ENCODE measurements around the gene LARP7. TPM values are rescaled to one million over a fixed set of nuclear protein-coding genes. Genes with fewer than 3 reads are reported as not detected.
"Not testable (repeated sequence)": the region's sequence is repeated elsewhere in the genome, so short reads cannot be mapped to it uniquely, and the experiment has no call there.

The LARP7 gene
- total RNA-seq, 1 donor from 2014 or later: 57.8 TPM

- CTCF ChIA-PET: no interaction called here
- H3K27me3 Mint-ChIP-seq: no peaks in the 10 kb centered on the region
- intact Hi-C loops (cut with micrococcal nuclease): no loop called here
- H3K4me1 Mint-ChIP-seq: no peaks in the 10 kb centered on the region
- no peak for ATAC-seq (ENCODE audit: low read depth)
- H3K27ac Mint-ChIP-seq: no peak overlapping the region
- DNase-seq: no peak
- no peak for TF ChIP-seq CTCF (IDR thresholded peaks at IDR 0.05)
- POLR2A ChIA-PET: no interaction called here
- peaks cover 76% of the 10 kb centered on the region for H3K36me3 Mint-ChIP-seq (ENCODE audit: low read depth)
- H3K4me3 Mint-ChIP-seq: no peak overlapping the region
- no peaks in the 10 kb centered on the region for H3K9me3 Mint-ChIP-seq
Measured at GRCh38 chr4:112651641-112652040, 14.7 kb downstream of the LARP7 start.

DNA sequence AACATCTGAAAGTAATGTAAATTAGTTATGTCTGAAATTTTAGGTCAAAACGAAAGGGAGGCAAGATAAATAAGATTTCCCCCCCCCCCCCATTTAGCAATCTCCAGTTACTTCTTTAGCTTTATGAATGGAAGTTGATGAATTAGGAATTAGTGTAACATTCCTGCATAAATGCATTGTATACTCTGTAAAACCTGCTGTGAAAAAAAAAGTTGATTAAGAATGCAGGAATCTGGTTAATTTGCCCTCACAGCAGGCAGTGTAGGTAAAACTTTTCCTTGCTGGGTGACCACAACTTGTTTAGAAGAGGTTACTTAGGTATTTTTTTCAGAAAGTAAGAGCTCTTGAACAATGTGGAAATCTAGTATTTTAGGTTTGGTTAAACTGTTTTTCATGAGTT is 15.3 kb downstream of the LARP7 start:
- peaks cover 75% of the 10 kb centered on the region for H3K36me3 Mint-ChIP-seq (ENCODE audit: low read depth)
- no peaks in the 10 kb centered on the region for H3K9me3 Mint-ChIP-seq
- ATAC-seq (ENCODE audit: low read depth) (no peak), DNase-seq (no peak)
- no peaks in the 10 kb centered on the region for H3K4me1 Mint-ChIP-seq
- no peak overlapping the region for H3K27ac Mint-ChIP-seq
- no peak overlapping the region for H3K4me3 Mint-ChIP-seq
- H3K27me3 Mint-ChIP-seq: no peaks in the 10 kb centered on the region
- ChIA-PET POLR2A (no interaction called here), CTCF (no interaction called here)
- intact Hi-C loops (cut with micrococcal nuclease): no loop called here
- no peak for TF ChIP-seq CTCF (IDR thresholded peaks at IDR 0.05)

DNA sequence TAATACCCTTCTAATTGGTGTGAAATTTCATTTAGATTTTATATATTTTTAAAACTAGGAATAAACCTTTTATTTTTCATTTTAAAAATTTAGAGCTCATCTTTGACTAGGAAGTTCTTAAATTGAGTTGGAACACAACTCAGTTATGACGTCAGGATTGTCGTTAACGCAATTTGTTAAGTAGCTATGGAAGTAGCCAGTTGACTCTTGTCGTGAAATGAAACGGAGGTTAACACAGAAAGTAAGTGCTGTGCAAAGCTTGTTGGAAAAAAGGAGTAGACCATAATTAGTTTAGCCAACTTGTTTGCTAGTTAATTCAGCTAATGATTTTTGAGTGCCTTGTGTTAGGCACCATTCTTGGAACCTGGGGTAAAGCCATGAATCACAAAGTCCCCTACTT is 18.3 kb downstream of the LARP7 start:
- Mint-ChIP-seq H3K36me3 (ENCODE audit: low read depth) (peaks cover 70% of the 10 kb centered on the region), H3K27ac (no peak overlapping the region), H3K9me3 (no peaks in the 10 kb centered on the region), H3K4me3 (no peak overlapping the region), H3K4me1 (no peaks in the 10 kb centered on the region), H3K27me3 (no peaks in the 10 kb centered on the region)
- POLR2A ChIA-PET: no interaction called here
- DNase-seq: no peak
- no peak for TF ChIP-seq CTCF (IDR thresholded peaks at IDR 0.05)
- CTCF ChIA-PET: no interaction called here
- no peak for ATAC-seq (ENCODE audit: low read depth)
- intact Hi-C loops (cut with micrococcal nuclease): no loop called here

GRCh38 chr4:112656115-112656514 is 19.2 kb downstream of the LARP7 start:
- POLR2A ChIA-PET; H3K4me1 Mint-ChIP-seq; intact Hi-C loops (cut with micrococcal nuclease); H3K27me3 Mint-ChIP-seq; DNase-seq; H3K9me3 Mint-ChIP-seq; ATAC-seq (ENCODE audit: low read depth); H3K27ac Mint-ChIP-seq; H3K4me3 Mint-ChIP-seq; CTCF ChIA-PET: not testable (repeated sequence)
- H3K36me3 Mint-ChIP-seq (ENCODE audit: low read depth): peaks cover 68% of the 10 kb centered on the region

- Mint-ChIP-seq H3K27me3 (no peaks in the 10 kb centered on the region), H3K36me3 (ENCODE audit: low read depth) (peaks cover 3% of the 10 kb centered on the region), H3K4me3 (no peak overlapping the region), H3K27ac (no peak overlapping the region), H3K9me3 (no peaks in the 10 kb centered on the region), H3K4me1 (no peaks in the 10 kb centered on the region)
- no peak for TF ChIP-seq CTCF (IDR thresholded peaks at IDR 0.05)
- CTCF ChIA-PET: no interaction called here
- intact Hi-C loops (cut with micrococcal nuclease): no loop called here
- no peak for ATAC-seq (ENCODE audit: low read depth)
- no peak for DNase-seq
- POLR2A ChIA-PET: no interaction called here
Measured at GRCh38 chr4:112664611-112665010, 27.7 kb downstream of the LARP7 start.

DNA sequence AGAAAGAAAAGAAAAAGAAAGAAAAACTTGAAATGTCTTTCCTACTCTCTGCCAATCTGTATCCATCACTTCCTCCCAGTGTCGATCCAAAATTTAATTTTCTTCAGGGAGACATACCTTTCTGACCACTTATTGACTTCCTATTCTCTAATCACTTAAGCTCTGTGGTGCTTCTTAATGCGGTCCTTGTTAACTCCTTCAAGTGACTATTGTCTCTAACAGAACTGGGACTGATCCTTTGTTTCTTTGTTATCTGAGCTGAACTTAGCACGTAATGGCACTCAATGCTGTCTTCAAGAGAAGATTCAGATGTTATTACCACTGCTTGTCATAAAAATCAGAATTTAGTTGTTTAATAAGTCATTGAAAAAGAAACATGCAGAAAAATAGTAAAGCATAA is 31.2 kb downstream of the LARP7 start:
- ChIA-PET POLR2A (no interaction called here), CTCF (no interaction called here)
- Mint-ChIP-seq H3K4me1 (no peaks in the 10 kb centered on the region), H3K27ac (no peak overlapping the region), H3K27me3 (no peaks in the 10 kb centered on the region), H3K36me3 (ENCODE audit: low read depth) (peaks cover 2% of the 10 kb centered on the region), H3K4me3 (no peak overlapping the region), H3K9me3 (no peaks in the 10 kb centered on the region)
- no peak for TF ChIP-seq CTCF (IDR thresholded peaks at IDR 0.05)
- intact Hi-C loops (cut with micrococcal nuclease): no loop called here
- DNase-seq (no peak), ATAC-seq (ENCODE audit: low read depth) (no peak)

Measured in activated B cell treated with CpG ODN at 0.5 μM for 24 hours (primary cell).